Caco-2 (cell line): ENCODE data around the gene ATP1A2. TPM values are rescaled to one million over a fixed set of nuclear protein-coding genes. Genes with fewer than 3 reads are reported as not detected.

Experiments
- BruUV-seq: library from RNA; stranded (reverse); fragments of 400-500 nt; replicated peaks from 2 replicates; lab custom pipeline; 2021; lab: Mats Ljungman, UMichigan
- CTCF ChIA-PET: fragments of 300-600 bp; sonication (Branson Sonifier 250); formaldehyde crosslinking; loops from one replicate; lab custom pipeline; 2022; ENCODE audit warnings: antibody characterized with exemption; lab: Charles Lee
- POLR2A ChIA-PET: fragments of 300-600 bp; sonication (Branson Sonifier 250); formaldehyde crosslinking; loops from one replicate; lab custom pipeline; 2022; ENCODE audit warnings: antibody characterized with exemption; lab: Charles Lee
- DNase-seq, 2 experiments: peaks; one replicate each; pipeline versions ENCODE4 v3.0.0 to v3.0.0-alpha.2; 2020 to 2022
- H3K27me3 ChIP-seq: replicated peaks from 2 replicates; pipeline ENCODE4 v1.6.0; 2011; ENCODE audit warnings: low read length; ENCODE audit not compliant: control insufficient read depth, insufficient read depth
- H3K36me3 ChIP-seq: 2 replicates; pipeline ENCODE4 v1.5.1; 2011; ENCODE audit warnings: low read length; ENCODE audit not compliant: control insufficient read depth, insufficient read depth
- H3K4me1 ChIP-seq: fragments of 250-450 bp; sonication (Bioruptor Pico); 2 replicates; pipeline ENCODE4 v1.5.1; 2020; ENCODE audit warnings: mild to moderate bottlenecking
- H3K4me3 ChIP-seq: 2 replicates; pipeline ENCODE4 v1.5.1; 2011; ENCODE audit warnings: low read depth, mild to moderate bottlenecking, control low read depth, low read length
- H3K9me3 ChIP-seq: fragments of 250-450 bp; sonication (Bioruptor Pico); 2 replicates; pipeline ENCODE4 v1.5.1; 2020; ENCODE audit warnings: mild to moderate bottlenecking, moderate library complexity
- H3K27ac Mint-ChIP-seq: one replicate; pipeline ENCODE4 v1.8.0; 2022; ENCODE audit warnings: mixed read lengths; ENCODE audit not compliant: unreplicated experiment
- H3K27me3 Mint-ChIP-seq: one replicate; pipeline ENCODE4 v1.8.0; 2022; ENCODE audit warnings: mixed read lengths; ENCODE audit not compliant: insufficient read depth, unreplicated experiment
- H3K36me3 Mint-ChIP-seq: one replicate; pipeline ENCODE4 v1.8.0; 2022; ENCODE audit warnings: mild to moderate bottlenecking, mixed read lengths; ENCODE audit not compliant: insufficient read depth, unreplicated experiment
- H3K4me1 Mint-ChIP-seq: one replicate; pipeline ENCODE4 v1.8.0; 2022; ENCODE audit warnings: low read depth, mixed read lengths; ENCODE audit not compliant: unreplicated experiment
- H3K4me3 Mint-ChIP-seq: one replicate; pipeline ENCODE4 v1.8.0; 2022; ENCODE audit warnings: mild to moderate bottlenecking, moderate library complexity, mixed read lengths; ENCODE audit not compliant: unreplicated experiment
- H3K9me3 Mint-ChIP-seq: one replicate; pipeline ENCODE4 v1.8.0; 2022; ENCODE audit warnings: mixed read lengths; ENCODE audit not compliant: unreplicated experiment
- intact Hi-C: fragments of 100-400 bp; cut with micrococcal nuclease; formaldehyde crosslinking; loops from one replicate; pipeline ENCODE4 v1.10.0; 2022; ENCODE audit not compliant: unreplicated experiment
- total RNA-seq: library from RNA; stranded (reverse); gene quantifications from 2 replicates; pipeline ENCODE4 v1.2.3, GENCODE V29; 2022
- TF ChIP-seq, protein P1 (sequence below), 2 experiments: fragments of 200-600 bp in 1 of 2; IDR thresholded peaks; 1 replicate in 1 of 2; 2 replicates in 1 of 2; pipeline versions ENCODE4 v1.5.1 to v1.8.0; 2011 to 2022; ENCODE audit warnings: antibody characterized with exemption in 1 of 2, control low read depth in 1 of 2, inconsistent platforms in 1 of 2, low read depth in 1 of 2, low read length in 1 of 2, mild to moderate bottlenecking in 1 of 2, moderate library complexity in 1 of 2; ENCODE audit not compliant: insufficient read depth in 1 of 2, severe bottlenecking in 1 of 2, unreplicated experiment in 1 of 2

ATP1A2 gene
- total RNA-seq, 1 experiment from 2014 or later, result 0.36 TPM

DNA sequence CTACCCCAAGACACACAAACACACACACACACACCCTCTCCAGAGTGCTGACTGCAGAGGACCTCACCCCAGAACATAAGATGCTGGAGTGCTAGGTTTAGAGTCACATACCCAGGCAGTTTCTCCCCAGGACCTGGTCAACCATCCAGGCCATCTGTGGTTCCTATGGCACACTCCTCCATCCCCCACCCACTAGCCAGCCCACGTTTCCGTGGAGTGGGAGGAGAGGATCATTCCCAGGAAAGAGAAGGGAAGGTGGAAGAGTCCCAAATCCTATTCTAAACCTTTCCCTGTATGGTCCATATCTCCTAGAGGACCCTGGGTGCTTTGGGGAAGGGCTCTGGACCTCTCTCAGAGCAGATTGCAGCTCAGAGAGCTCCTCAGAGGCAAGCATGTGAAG lies 33.1 kb upstream of the ATP1A2 start:
- Mint-ChIP-seq H3K4me3 (no peak overlapping the region), H3K36me3 (no peaks in the 10 kb centered on the region), H3K27me3 (peaks cover 14% of the 10 kb centered on the region), H3K27ac (no peak overlapping the region), H3K4me1 (peaks cover 7% of the 10 kb centered on the region), H3K9me3 (no peaks in the 10 kb centered on the region)
- Histone ChIP-seq H3K27me3 (no peaks in the 10 kb centered on the region), H3K4me3 (no peak overlapping the region), H3K9me3 (no peaks in the 10 kb centered on the region), H3K36me3 (no peaks in the 10 kb centered on the region), H3K4me1 (no peaks in the 10 kb centered on the region)
- intact Hi-C loops, result loop anchor here (10.0 kb wide), 1 partner anchor 148 kb away; no protein-coding TSS in a partner anchor
- DNase-seq, result no peak
- ChIA-PET POLR2A (no interaction called here), CTCF (interaction anchor here (0.6 kb wide), 2 partner anchors 216 to 305 kb away, joined by 3 to 4 read pairs; no protein-coding TSS in a partner anchor)
- no TSS peak for BruUV-seq
- TF ChIP-seq, protein P1, sequence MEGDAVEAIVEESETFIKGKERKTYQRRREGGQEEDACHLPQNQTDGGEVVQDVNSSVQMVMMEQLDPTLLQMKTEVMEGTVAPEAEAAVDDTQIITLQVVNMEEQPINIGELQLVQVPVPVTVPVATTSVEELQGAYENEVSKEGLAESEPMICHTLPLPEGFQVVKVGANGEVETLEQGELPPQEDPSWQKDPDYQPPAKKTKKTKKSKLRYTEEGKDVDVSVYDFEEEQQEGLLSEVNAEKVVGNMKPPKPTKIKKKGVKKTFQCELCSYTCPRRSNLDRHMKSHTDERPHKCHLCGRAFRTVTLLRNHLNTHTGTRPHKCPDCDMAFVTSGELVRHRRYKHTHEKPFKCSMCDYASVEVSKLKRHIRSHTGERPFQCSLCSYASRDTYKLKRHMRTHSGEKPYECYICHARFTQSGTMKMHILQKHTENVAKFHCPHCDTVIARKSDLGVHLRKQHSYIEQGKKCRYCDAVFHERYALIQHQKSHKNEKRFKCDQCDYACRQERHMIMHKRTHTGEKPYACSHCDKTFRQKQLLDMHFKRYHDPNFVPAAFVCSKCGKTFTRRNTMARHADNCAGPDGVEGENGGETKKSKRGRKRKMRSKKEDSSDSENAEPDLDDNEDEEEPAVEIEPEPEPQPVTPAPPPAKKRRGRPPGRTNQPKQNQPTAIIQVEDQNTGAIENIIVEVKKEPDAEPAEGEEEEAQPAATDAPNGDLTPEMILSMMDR (IDR thresholded peaks at IDR 0.05; ENCODE audit: insufficient read depth in 1 of 2, low read depth in 1 of 2, low read length in 1 of 2, severe bottlenecking in 1 of 2, unreplicated experiment in 1 of 2), result no peak

DNA sequence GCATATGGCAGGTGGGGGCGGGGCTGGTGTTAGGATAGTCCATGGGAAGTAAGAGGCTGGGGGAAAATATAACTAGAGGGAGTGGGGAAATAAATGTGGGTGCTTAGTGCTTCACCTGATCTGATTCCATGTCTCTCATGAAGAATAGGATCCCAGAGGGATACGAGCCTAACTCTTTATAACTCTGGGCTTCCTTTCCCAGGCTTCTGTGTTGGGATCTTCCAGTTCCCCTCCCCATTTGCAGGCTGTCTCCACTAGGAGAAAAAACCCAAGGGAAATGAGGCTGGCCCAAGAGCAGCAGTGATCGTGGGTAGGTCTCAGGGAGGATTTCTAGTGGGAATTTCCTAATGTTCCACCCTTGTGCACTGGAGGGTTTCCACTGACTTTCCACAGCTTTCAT lies 32.6 kb upstream of the ATP1A2 start:
- peaks cover 14% of the 10 kb centered on the region for H3K27me3 Mint-ChIP-seq

DNA sequence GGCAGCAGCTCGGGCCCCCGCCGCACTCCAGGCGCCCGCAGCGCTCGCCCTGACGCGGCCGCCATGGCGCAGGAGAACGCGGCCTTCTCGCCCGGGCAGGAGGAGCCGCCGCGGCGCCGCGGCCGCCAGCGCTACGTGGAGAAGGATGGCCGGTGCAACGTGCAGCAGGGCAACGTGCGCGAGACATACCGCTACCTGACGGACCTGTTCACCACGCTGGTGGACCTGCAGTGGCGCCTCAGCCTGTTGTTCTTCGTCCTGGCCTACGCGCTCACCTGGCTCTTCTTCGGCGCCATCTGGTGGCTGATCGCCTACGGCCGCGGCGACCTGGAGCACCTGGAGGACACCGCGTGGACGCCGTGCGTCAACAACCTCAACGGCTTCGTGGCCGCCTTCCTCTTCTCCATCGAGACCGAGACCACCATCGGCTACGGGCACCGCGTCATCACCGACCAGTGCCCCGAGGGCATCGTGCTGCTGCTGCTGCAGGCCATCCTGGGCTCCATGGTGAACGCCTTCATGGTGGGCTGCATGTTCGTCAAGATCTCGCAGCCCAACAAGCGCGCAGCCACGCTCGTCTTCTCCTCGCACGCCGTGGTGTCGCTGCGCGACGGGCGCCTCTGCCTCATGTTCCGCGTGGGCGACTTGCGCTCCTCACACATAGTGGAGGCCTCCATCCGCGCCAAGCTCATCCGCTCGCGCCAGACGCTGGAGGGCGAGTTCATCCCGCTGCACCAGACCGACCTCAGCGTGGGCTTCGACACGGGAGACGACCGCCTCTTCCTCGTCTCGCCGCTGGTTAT lies 31.4 kb upstream of the ATP1A2 start:
- peaks cover 11% of the 10 kb centered on the region for H3K27me3 Mint-ChIP-seq
- H3K4me1 Mint-ChIP-seq, result peaks cover 7% of the 10 kb centered on the region
- peak in 1 of 2 experiments; percentile 50 for DNase-seq
- intact Hi-C loops, result loop anchor here (10.0 kb wide), 1 partner anchor 149 kb away; no protein-coding TSS in a partner anchor
- no peaks in the 10 kb centered on the region for H3K4me1 ChIP-seq
- TF ChIP-seq, protein P1 (IDR thresholded peaks at IDR 0.05; ENCODE audit: insufficient read depth in 1 of 2, low read depth in 1 of 2, low read length in 1 of 2, severe bottlenecking in 1 of 2, unreplicated experiment in 1 of 2), result peak; percentile 18 to 46
- H3K27me3 ChIP-seq, result no peaks in the 10 kb centered on the region
- no peaks in the 10 kb centered on the region for H3K36me3 ChIP-seq
- no TSS peak for BruUV-seq
- H3K9me3 Mint-ChIP-seq, result no peaks in the 10 kb centered on the region
- no peaks in the 10 kb centered on the region for H3K9me3 ChIP-seq
- POLR2A ChIA-PET, result no interaction called here
- no peak overlapping the region for H3K4me3 ChIP-seq
- H3K36me3 Mint-ChIP-seq, result no peaks in the 10 kb centered on the region
- H3K27ac Mint-ChIP-seq, result no peak overlapping the region
- H3K4me3 Mint-ChIP-seq, result no peak overlapping the region
- CTCF ChIA-PET, result interaction anchor here (1.7 kb wide), 2 partner anchors 18 to 136 kb away, joined by 12 to 14 read pairs; no protein-coding TSS in a partner anchor

More for the DNA sequence above, 32.6 kb upstream of the ATP1A2 start:
- DNase-seq, result no peak
- no peaks in the 10 kb centered on the region for H3K27me3 ChIP-seq
- no peak overlapping the region for H3K4me3 ChIP-seq
- H3K36me3 ChIP-seq, result no peaks in the 10 kb centered on the region
- no peak overlapping the region for H3K27ac Mint-ChIP-seq
- no TSS peak for BruUV-seq
- peaks cover 7% of the 10 kb centered on the region for H3K4me1 Mint-ChIP-seq
- intact Hi-C loops, result loop anchor here (10.0 kb wide), 1 partner anchor 148 kb away; no protein-coding TSS in a partner anchor
- TF ChIP-seq, protein P1 (IDR thresholded peaks at IDR 0.05; ENCODE audit: insufficient read depth in 1 of 2, low read depth in 1 of 2, low read length in 1 of 2, severe bottlenecking in 1 of 2, unreplicated experiment in 1 of 2), result no peak
- no peaks in the 10 kb centered on the region for H3K9me3 ChIP-seq
- POLR2A ChIA-PET, result no interaction called here
- H3K4me3 Mint-ChIP-seq, result no peak overlapping the region
- CTCF ChIA-PET, result interaction anchor here (0.6 kb wide), 2 partner anchors 216 to 306 kb away, joined by 3 to 4 read pairs; no protein-coding TSS in a partner anchor
- H3K4me1 ChIP-seq, result no peaks in the 10 kb centered on the region
- H3K36me3 Mint-ChIP-seq, result no peaks in the 10 kb centered on the region
- no peaks in the 10 kb centered on the region for H3K9me3 Mint-ChIP-seq
